Omental fat pad (tissue), 4 donors: ENCODE results near the gene STPG3. TPM values are rescaled to one million over a fixed set of nuclear protein-coding genes. Genes with fewer than 3 reads are reported as not detected.

Experiments used
- ATAC-seq: fragments of 150-250 bp; one replicate; pipeline ENCODE4 v1.9.1; 2016; ENCODE audit warnings: mild to moderate bottlenecking, moderate library complexity; ENCODE audit not compliant: low FRiP score
- DNase-seq: peaks from one replicate; pipeline ENCODE4 v3.0.0-alpha.2; 2019; ENCODE audit warnings: low spot score
- CTCF ChIP-seq, 3 donors: fragments of 450-650 bp; IDR thresholded peaks; one replicate each; pipeline ENCODE4 v1.5.1; 2016 to 2017; ENCODE audit warnings: antibody characterized with exemption in 3 of 3, mild to moderate bottlenecking in 3 of 3, moderate library complexity in 2 of 3
- total RNA-seq, 4 donors: library from RNA; depleted of rRNA; stranded (reverse); fragments of >200 nt; gene quantifications; one replicate each; pipeline ENCODE4 v1.1.0, GENCODE V29; 2016

STPG3 gene
- total RNA-seq, 4 donors from 2014 or later, result 0.56 TPM; not detected in 3

GRCh38 chr9:137294681-137295237 lies 43.7 kb downstream of the STPG3 start:
- DNase-seq (no peak), ATAC-seq (peak; percentile 15)
- no peak for TF ChIP-seq CTCF (IDR thresholded peaks at IDR 0.05)

GRCh38 chr9:137295238-137295811 lies 44.2 kb downstream of the STPG3 start:
- TF ChIP-seq CTCF (IDR thresholded peaks at IDR 0.05), result peak in 2 of 3 donors; percentile 23 to 52
- ATAC-seq (peak; percentile 72), DNase-seq (no peak)

GRCh38 chr9:137295849-137296669 lies 45.0 kb downstream of the STPG3 start:
- no peak for TF ChIP-seq CTCF (IDR thresholded peaks at IDR 0.05)
- DNase-seq (no peak), ATAC-seq (no peak)

- DNase-seq, result no peak
- ATAC-seq, result no peak
- no peak for TF ChIP-seq CTCF (IDR thresholded peaks at IDR 0.05)
Measured at GRCh38 chr9:137296670-137297664, 45.9 kb downstream of the STPG3 start.

- ATAC-seq (no peak), DNase-seq (no peak)
- no peak for TF ChIP-seq CTCF (IDR thresholded peaks at IDR 0.05)
Measured at GRCh38 chr9:137297966-137298365, 46.9 kb downstream of the STPG3 start.

GRCh38 chr9:137298401-137299202 lies 47.5 kb downstream of the STPG3 start:
- DNase-seq, result no peak
- ATAC-seq, result no peak
- no peak for TF ChIP-seq CTCF (IDR thresholded peaks at IDR 0.05)
